ENCODE measurements around the gene OBI1.

Gene OBI1

DNA sequence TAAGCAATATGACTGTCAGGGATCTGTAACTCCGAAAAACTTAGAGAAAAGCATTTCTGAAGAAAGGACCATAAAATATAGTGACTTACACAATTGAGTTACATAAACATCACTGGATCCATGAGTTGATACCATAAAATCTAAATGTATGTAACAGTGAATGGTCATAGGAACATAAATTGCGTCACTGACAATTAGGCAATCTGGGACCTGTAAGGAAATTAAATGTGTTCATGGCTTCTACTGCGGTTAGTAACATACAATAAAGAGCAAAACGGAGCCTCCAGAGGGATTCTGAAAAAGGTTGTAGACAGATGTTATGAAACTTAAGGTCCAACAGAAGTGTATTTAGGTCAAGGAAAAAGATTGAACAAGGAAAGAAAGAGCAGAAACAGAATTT is 82.7 kb downstream of the OBI1 start:
- no peak for DNase-seq (ENCODE audit: low read depth in 2 of 2)

DNA sequence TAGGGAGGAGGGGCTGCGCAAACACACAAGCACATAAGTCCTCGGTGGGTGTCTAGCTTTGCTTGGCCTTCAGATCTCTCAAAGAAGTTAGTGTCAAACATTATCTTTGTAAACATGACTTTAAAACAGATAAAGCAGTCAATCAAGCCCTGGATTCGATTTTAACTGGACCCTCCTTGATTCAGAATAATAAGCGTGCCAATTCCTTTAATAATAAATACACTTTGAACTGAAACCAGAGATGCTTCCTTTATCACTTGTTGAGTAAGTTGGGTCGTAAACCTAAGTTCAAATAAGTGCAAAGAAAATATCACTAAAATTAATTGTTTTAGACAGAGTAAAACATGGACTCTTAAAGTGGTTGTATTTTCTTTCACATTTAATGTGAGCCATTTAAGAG is 86.5 kb downstream of the OBI1 start:
- no peak for DNase-seq (ENCODE audit: low read depth in 2 of 2)

DNA sequence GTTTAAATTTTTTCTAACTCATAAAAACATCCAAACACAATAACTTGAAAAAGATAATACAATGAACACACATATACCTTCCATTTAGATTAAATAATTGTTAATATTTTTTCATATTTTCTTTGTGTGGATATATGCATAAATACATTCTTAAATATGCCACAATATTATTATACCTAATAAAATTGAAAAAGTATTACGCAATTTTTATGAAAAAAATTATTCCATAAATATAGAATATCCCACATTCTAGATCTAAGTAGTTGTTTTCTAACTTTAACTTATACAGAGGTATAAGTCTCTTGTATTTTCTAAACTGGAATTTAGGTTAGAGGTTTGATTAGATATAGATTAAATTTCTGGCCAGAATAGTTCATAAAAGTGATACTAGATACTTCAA is 89.9 kb downstream of the OBI1 start:
- no peak for DNase-seq (ENCODE audit: low read depth in 2 of 2)

DNA sequence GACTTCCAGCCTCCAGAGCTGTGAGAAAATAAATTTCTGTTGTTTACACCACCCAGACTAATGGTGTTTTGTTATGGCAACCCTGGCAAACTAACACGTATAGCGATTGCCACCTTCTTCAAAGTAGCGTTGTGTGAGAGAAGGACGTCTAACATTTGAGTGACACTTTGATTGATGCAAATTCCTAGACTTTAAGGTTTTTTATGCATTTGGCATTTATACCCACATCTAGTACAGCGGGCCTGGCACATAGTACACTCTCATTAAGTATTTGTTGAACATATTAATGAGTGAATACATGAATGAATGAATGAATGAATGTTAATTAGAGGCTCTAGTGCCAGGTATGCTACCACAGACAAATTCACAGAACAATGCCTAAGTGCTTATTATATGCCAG is 92.3 kb downstream of the OBI1 start:
- DNase-seq (ENCODE audit: low read depth in 2 of 2) = no peak
